HepG2 (cell line): ENCODE data around the gene INTS1. TPM values are rescaled to one million over a fixed set of nuclear protein-coding genes. Genes with fewer than 3 reads are reported as not detected.
A peak's percentile ranks its signal among the peaks of the same experiment; 100 is the strongest.

Experiments used
- ATAC-seq: fragments of 200-7000 bp; cut with Tn5 transposase; 3 replicates; pipeline ENCODE4 v1.9.1; 2020; ENCODE audit warnings: mild to moderate bottlenecking, moderate library complexity
- BruUV-seq: library from RNA; stranded (reverse); fragments of 400-500 nt; replicated peaks from 2 replicates; lab custom pipeline; 2021; lab: Mats Ljungman, UMichigan
- CTCF ChIA-PET: fragments of 300-600 bp; formaldehyde crosslinking; extraction: SDS; loops from one replicate; lab custom pipeline; 2021; ENCODE audit warnings: low total read pairs, inconsistent platforms, low intra/inter-chr PET ratio; lab: Yijun Ruan, JAX
- POLR2A ChIA-PET: fragments of 350-600 bp; sonication (Branson Sonifier 250); formaldehyde crosslinking; loops from one replicate; lab custom pipeline; 2020; ENCODE audit warnings: antibody characterized with exemption, inconsistent platforms; lab: Yijun Ruan, JAX
- DNase-seq: peaks from one replicate; pipeline ENCODE4 v3.0.0-alpha.2; 2015; ENCODE audit warnings: low spot score
- FAIRE-seq: peaks from 3 replicates; lab custom pipeline; 2011; peaks lifted over from hg19 to GRCh38; lab: Jason Lieb, UNC
- H2AFZ ChIP-seq: one replicate; pipeline ENCODE4 v1.6.1; 2011; ENCODE audit warnings: low read length, inconsistent platforms
- H3K27ac ChIP-seq: fragments of 300-600 bp; 3 replicates; pipeline ENCODE4 v1.8.0; 2011; ENCODE audit warnings: mixed run types, mild to moderate bottlenecking, mixed read lengths, low read length, inconsistent platforms; ENCODE audit not compliant: insufficient read depth; ENCODE audit errors: extremely low read length
- H3K27me3 ChIP-seq, 2 experiments: fragments of 200-600 bp in 1 of 2; 2 replicates in 1 of 2; 3 replicates in 1 of 2; pipeline versions ENCODE4 v1.6.0 to v1.8.0; 2011; ENCODE audit warnings: low read length in 2 of 2, mild to moderate bottlenecking in 2 of 2, moderate library complexity in 2 of 2, inconsistent platforms in 1 of 2; ENCODE audit not compliant: insufficient read depth in 2 of 2, control insufficient read depth in 1 of 2
- H3K36me3 ChIP-seq, 2 experiments: fragments of 200-600 bp in 1 of 2; replicated peaks in 1 of 2; 2 replicates in 1 of 2; 3 replicates in 1 of 2; pipeline versions ENCODE4 v1.5.1 to v1.8.0; 2011; ENCODE audit warnings: low read length in 2 of 2, inconsistent platforms in 1 of 2; ENCODE audit not compliant: insufficient read depth in 2 of 2, control insufficient read depth in 1 of 2
- H3K4me1 ChIP-seq: 2 replicates; pipeline ENCODE4 v1.5.1; 2012; ENCODE audit warnings: low read length, inconsistent platforms; ENCODE audit not compliant: insufficient read depth
- H3K4me2 ChIP-seq: 2 replicates; pipeline ENCODE4 v1.6.0; 2011; ENCODE audit warnings: low read depth, low read length, inconsistent platforms
- H3K4me3 ChIP-seq, 3 experiments: fragments of 200-600 bp in 1 of 3; sonication (generic), shearing (Covaris generic) in 1 of 3; replicated peaks in 1 of 3; 2 replicates each; pipeline ENCODE4 v1.5.1; 2011 to 2016; ENCODE audit warnings: low read length in 3 of 3, inconsistent platforms in 2 of 3, low read depth in 2 of 3, mild to moderate bottlenecking in 2 of 3, control low read depth in 1 of 3, mixed read lengths in 1 of 3; ENCODE audit not compliant: insufficient read depth in 1 of 3
- H3K79me2 ChIP-seq: one replicate; pipeline ENCODE4 v1.6.1; 2011; ENCODE audit warnings: low read length, inconsistent platforms; ENCODE audit not compliant: insufficient read depth
- H3K9ac ChIP-seq: 2 replicates; pipeline ENCODE4 v1.6.0; 2011; ENCODE audit warnings: mild to moderate bottlenecking, low read depth, low read length, inconsistent platforms; ENCODE audit not compliant: insufficient read depth
- H3K9me3 ChIP-seq: 2 replicates; pipeline ENCODE4 v1.5.1; 2012; ENCODE audit warnings: mild to moderate bottlenecking, low read length
- H4K20me1 ChIP-seq: 2 replicates; pipeline ENCODE4 v1.6.0; 2011; ENCODE audit warnings: inconsistent platforms, mild to moderate bottlenecking, low read length, moderate library complexity; ENCODE audit not compliant: insufficient read depth
- AGO2 ChIP-seq: fragments of 200-400 bp; formaldehyde crosslinking; optimal IDR thresholded peaks from 2 replicates; pipeline ENCODE3; 2017; ENCODE audit warnings: mild to moderate bottlenecking, low read depth, low read length, moderate library complexity
- JUNB ChIP-seq: sonication (generic); formaldehyde crosslinking; IDR thresholded peaks from 2 replicates; pipeline ENCODE4 v1.8.0; 2022; ENCODE audit warnings: missing genetic modification reagents, mild to moderate bottlenecking, borderline replicate concordance
- ONECUT2 ChIP-seq: sonication (generic); formaldehyde crosslinking; IDR thresholded peaks from 2 replicates; pipeline ENCODE4 v1.4.0; 2020; ENCODE audit warnings: missing genetic modification reagents
- SATB2 ChIP-seq: sonication (generic); formaldehyde crosslinking; IDR thresholded peaks from 2 replicates; pipeline ENCODE4 v1.5.0; 2020; ENCODE audit warnings: missing genetic modification reagents
- ZNF563 ChIP-seq: sonication (generic); formaldehyde crosslinking; IDR thresholded peaks from 2 replicates; pipeline ENCODE4 v1.8.0; 2022; ENCODE audit warnings: mild to moderate bottlenecking, moderate library complexity, missing genetic modification reagents
- WGBS: methylation state at CpG from one replicate; pipeline ENCODE4 v1.1.6; 2017; ENCODE audit warnings: low lambda C conversion rate; 5-methylcytosine and 5-hydroxymethylcytosine counted together
- in situ Hi-C: cut with HindIII; loops from 2 replicates; pipeline ENCODE4 v1.10.0; 2017; ENCODE audit warnings: low pct_unique_long_range_greater_than_20kb; ENCODE audit not compliant: extremely low pct_ligation_motif_present
- intact Hi-C: fragments of 100-400 bp; cut with micrococcal nuclease; formaldehyde crosslinking; loops from one replicate; pipeline ENCODE4 v1.10.0; 2022; ENCODE audit not compliant: unreplicated experiment
- polyA plus RNA-seq, 8 experiments: library from polyadenylated mRNA; depleted of rRNA in 3 of 8; stranded (reverse) in 7 of 8; unstranded in 1 of 8; fragments of >200 nt; fragmentation: Illumina TruSeq in 4 of 8; extraction: Trizol in 4 of 8; gene quantifications; 2 replicates each; pipeline versions ENCODE4 v1.2.1 to v1.2.3, GENCODE V29; 2011 to 2016; ENCODE audit warnings: low read depth in 4 of 8, missing spikeins in 1 of 8, mixed read lengths in 1 of 8; ENCODE audit not compliant: insufficient read depth in 1 of 8
- total RNA-seq, 5 experiments: library from RNA; depleted of rRNA; stranded (reverse); fragments of >200 nt; fragmentation: Illumina TruSeq; extraction: Trizol; gene quantifications; 2 replicates each; pipeline ENCODE4 v1.2.3, GENCODE V29; 2016; ENCODE audit warnings: low read depth in 1 of 5
- TF ChIP-seq, protein P1 (sequence below): sonication (generic); formaldehyde crosslinking; IDR thresholded peaks from 2 replicates; pipeline ENCODE4 v1.5.0; 2020; ENCODE audit warnings: missing genetic modification reagents

Gene INTS1
- total and polyA plus RNA-seq, 2 of the 13 experiments (the other 11 are each of a cell fraction or from before 2014, with no cell fraction given): 13.7 to 29.0 TPM

DNA sequence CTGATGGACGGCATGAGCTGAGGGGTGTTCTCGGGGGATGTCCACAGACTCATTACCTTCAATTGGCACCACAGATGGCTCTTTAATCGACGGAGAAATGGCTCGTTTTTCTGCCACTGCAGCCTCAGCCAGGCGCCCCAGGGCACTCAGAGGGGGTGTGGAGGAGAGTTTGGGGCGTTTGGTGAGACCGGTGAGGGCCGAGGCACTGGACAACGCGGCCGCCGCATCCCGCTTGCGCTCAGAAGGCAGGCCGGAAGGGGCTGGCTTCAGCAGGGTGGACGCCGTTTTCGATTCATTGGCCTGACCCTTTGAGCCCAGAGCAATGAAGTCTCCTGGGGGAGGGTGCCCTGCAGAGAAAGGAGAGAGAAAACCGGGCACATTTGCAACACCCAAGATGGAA, 1.3 kb downstream of the INTS1 start:
- DNase-seq (no peak), ATAC-seq (no peak), FAIRE-seq (no peak)
- 79% methylated on average over 18 of the region's 20 CpGs for WGBS
- in situ Hi-C loops: loop anchor here (5.0 kb wide), 1 partner anchor 54 kb away; the partner anchor contains the start of gene TMEM184A
- no peaks in the 10 kb centered on the region; a peak in 1 of 5 replicates for H3K27me3 ChIP-seq
- H3K4me2 ChIP-seq: peak overlapping the region; percentile 100
- intact Hi-C loops: no loop called here
- ChIA-PET CTCF (interaction anchor here (2.4 kb wide), 1 partner anchor 54 kb away, joined by 24 read pairs; the partner anchor contains the start of gene TMEM184A), POLR2A (interaction anchor here (1.5 kb wide), 1 partner anchor 13 kb away, joined by 4 read pairs; no protein-coding TSS in a partner anchor)
- H3K4me3 ChIP-seq: peak overlapping the region; percentile 91 to 100 (median 97)
- peaks cover 18 to 38% of the 10 kb centered on the region in 2 experiments for H3K36me3 ChIP-seq
- peak overlapping the region; percentile 55 for H3K27ac ChIP-seq
- H4K20me1 ChIP-seq: no peaks in the 10 kb centered on the region
- H3K9me3 ChIP-seq: no peaks in the 10 kb centered on the region
- H3K79me2 ChIP-seq: peaks cover 26% of the 10 kb centered on the region
- BruUV-seq: no TSS peak
- peak overlapping the region; percentile 90 for H3K9ac ChIP-seq
- TF ChIP-seq JUNB (CRISPR knock-in tag) (no peak), ZNF563 (CRISPR knock-in tag) (0 out of 2 replicates have a peak, but pooled peaks have one; percentile 5)
- peaks cover 40% of the 10 kb centered on the region for H3K4me1 ChIP-seq
- no peak overlapping the region for H2AFZ ChIP-seq

DNA sequence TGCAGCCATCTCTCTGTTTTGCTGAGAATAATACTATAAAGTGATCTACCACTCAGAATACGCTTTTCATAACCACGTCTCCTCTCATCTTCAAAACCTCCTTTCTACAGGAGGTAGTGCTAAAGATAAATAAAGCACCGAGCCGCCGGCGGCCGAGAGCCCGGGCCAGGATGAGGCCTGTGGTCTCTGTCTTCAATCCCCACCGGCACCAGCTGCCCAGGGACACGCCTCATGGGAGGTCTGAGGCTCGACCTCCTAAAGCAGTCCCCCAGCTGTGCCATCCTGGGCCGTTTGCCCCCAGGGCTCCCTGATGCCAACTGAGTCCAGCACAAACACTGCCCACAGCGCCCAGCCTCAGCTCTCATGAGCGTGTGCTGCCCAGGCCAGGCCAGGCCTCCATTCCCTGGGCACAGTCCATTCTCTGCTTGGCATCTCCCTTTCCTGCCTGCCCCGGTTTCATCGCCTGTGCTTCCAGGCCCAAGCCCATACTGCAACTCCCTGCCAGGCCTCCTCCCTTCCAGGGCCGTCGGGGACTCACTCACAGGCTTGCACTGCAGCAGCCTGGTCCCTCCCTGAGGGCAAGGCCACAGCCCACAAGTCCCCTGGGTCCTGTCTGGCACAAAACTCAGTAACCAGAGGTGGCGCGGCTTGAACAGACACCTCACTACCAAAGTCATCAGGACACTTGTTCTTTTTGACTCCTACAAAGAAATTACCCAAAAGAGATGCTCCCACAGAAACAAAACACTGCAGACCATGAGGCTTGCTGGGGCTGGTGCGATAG, 2.5 kb downstream of the INTS1 start:
- ChIA-PET POLR2A (no interaction called here), CTCF (no interaction called here)
- Histone ChIP-seq H2AFZ (no peak overlapping the region), H3K27me3 (no peaks in the 10 kb centered on the region; a peak in 1 of 5 replicates), H3K4me1 (peaks cover 29% of the 10 kb centered on the region), H4K20me1 (no peaks in the 10 kb centered on the region), H3K9me3 (no peaks in the 10 kb centered on the region), H3K36me3 (peaks cover 18 to 48% of the 10 kb centered on the region in 2 experiments), H3K9ac (no peak overlapping the region), H3K4me3 (no peak overlapping the region), H3K4me2 (no peak overlapping the region), H3K27ac (no peak overlapping the region), H3K79me2 (peaks cover 26% of the 10 kb centered on the region)
- TF ChIP-seq, protein P1, sequence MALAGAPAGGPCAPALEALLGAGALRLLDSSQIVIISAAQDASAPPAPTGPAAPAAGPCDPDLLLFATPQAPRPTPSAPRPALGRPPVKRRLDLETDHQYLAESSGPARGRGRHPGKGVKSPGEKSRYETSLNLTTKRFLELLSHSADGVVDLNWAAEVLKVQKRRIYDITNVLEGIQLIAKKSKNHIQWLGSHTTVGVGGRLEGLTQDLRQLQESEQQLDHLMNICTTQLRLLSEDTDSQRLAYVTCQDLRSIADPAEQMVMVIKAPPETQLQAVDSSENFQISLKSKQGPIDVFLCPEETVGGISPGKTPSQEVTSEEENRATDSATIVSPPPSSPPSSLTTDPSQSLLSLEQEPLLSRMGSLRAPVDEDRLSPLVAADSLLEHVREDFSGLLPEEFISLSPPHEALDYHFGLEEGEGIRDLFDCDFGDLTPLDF (CRISPR knock-in tag): no peak
- TF ChIP-seq SATB2 (CRISPR knock-in tag) (no peak), ONECUT2 (CRISPR knock-in tag) (no peak), AGO2 (peak; percentile 46)
- DNase-seq: no peak
- no peak for ATAC-seq
- in situ Hi-C loops: loop anchor here (5.0 kb wide), 1 partner anchor 56 kb away; the partner anchor contains the start of gene TMEM184A
- no peak for FAIRE-seq
- no TSS peak for BruUV-seq
- WGBS: 97% methylated on average over 17 of the region's 21 CpGs
- intact Hi-C loops: no loop called here
